K562 (cell line): Measurements from ENCODE around the gene HOXD9. TPM values are rescaled to one million over a fixed set of nuclear protein-coding genes. Genes with fewer than 3 reads are reported as not detected.

Source experiments
- BRF1 ChIP-seq: IDR thresholded peaks from 3 replicates; pipeline ENCODE4 v1.6.1; 2011; ENCODE audit warnings: borderline replicate concordance, mild to moderate bottlenecking; ENCODE audit not compliant: insufficient read length; ENCODE audit errors: extremely low read depth
- CEBPB ChIP-seq: fragments of 450-650 bp; IDR thresholded peaks from 2 replicates; pipeline ENCODE4 v1.6.1; 2016; ENCODE audit warnings: missing genetic modification characterization, missing compliant biosample characterization
- CHD4 ChIP-seq: fragments of 200-600 bp; sonication (generic); IDR thresholded peaks from 3 replicates; pipeline ENCODE4 v1.6.1; 2012; ENCODE audit warnings: low read depth, mild to moderate bottlenecking, mixed read lengths, low read length, inconsistent platforms; ENCODE audit not compliant: insufficient read depth, insufficient replicate concordance, poor library complexity, severe bottlenecking
- CXXC5 ChIP-seq: fragments of 250-450 bp; sonication (Bioruptor Pico); IDR thresholded peaks from 2 replicates; pipeline ENCODE4 v1.8.0; 2022; ENCODE audit warnings: inconsistent platforms, mild to moderate bottlenecking, moderate library complexity
- DACH1 ChIP-seq: fragments of 450-650 bp; IDR thresholded peaks from 2 replicates; pipeline ENCODE4 v1.6.1; 2018; ENCODE audit not compliant: partially characterized antibody
- E2F1 ChIP-seq: sonication (generic); formaldehyde crosslinking; IDR thresholded peaks from 2 replicates; pipeline ENCODE4 v1.8.1; 2023; ENCODE audit warnings: mild to moderate bottlenecking, missing genetic modification reagents, moderate library complexity
- ELF2 ChIP-seq: fragments of 250-450 bp; sonication (Bioruptor Pico); IDR thresholded peaks from 2 replicates; pipeline ENCODE4 v1.5.0; 2021; ENCODE audit warnings: mild to moderate bottlenecking
- ELK1 ChIP-seq: sonication (generic); formaldehyde crosslinking; IDR thresholded peaks from 2 replicates; pipeline ENCODE4 v1.8.1; 2022; ENCODE audit warnings: missing genetic modification reagents
- ESRRA ChIP-seq: fragments of 450-650 bp; IDR thresholded peaks from 2 replicates; pipeline ENCODE4 v1.6.1; 2014; ENCODE audit warnings: low read depth, mild to moderate bottlenecking, moderate library complexity, borderline replicate concordance
- ETV5 ChIP-seq: sonication (generic); formaldehyde crosslinking; IDR thresholded peaks from 2 replicates; pipeline ENCODE4 v1.4.0; 2020; ENCODE audit warnings: low read depth, mild to moderate bottlenecking, missing genetic modification reagents
- GTF2A2 ChIP-seq: IDR thresholded peaks from 2 replicates; pipeline ENCODE4 v1.6.1; 2016; ENCODE audit warnings: mild to moderate bottlenecking, missing genetic modification characterization, missing compliant biosample characterization
- HMGXB4 ChIP-seq: sonication (generic); formaldehyde crosslinking; IDR thresholded peaks from 2 replicates; pipeline ENCODE4 v1.8.1; 2023; ENCODE audit warnings: mild to moderate bottlenecking, missing genetic modification reagents
- KDM1A ChIP-seq, 2 experiments: fragments of 450-650 bp; IDR thresholded peaks; 2 replicates each; pipeline ENCODE4 v1.6.1; 2016; ENCODE audit warnings: mild to moderate bottlenecking in 2 of 2
- NCOA4 ChIP-seq: fragments of 450-650 bp; IDR thresholded peaks from 2 replicates; pipeline ENCODE4 v1.6.1; 2018; ENCODE audit warnings: mild to moderate bottlenecking; ENCODE audit not compliant: partially characterized antibody
- PHB ChIP-seq: fragments of 250-450 bp; sonication (Bioruptor Pico); IDR thresholded peaks from 2 replicates; pipeline ENCODE4 v1.5.0; 2021
- POLR3G ChIP-seq: IDR thresholded peaks from 2 replicates; pipeline ENCODE4 v1.6.1; 2011; ENCODE audit not compliant: insufficient read length, insufficient replicate concordance; ENCODE audit errors: extremely low read depth
- RBM25 ChIP-seq: fragments of 200-400 bp; formaldehyde crosslinking; IDR thresholded peaks from 2 replicates; pipeline ENCODE4 v1.6.1; 2018; ENCODE audit warnings: low read length, low read depth, moderate library complexity; ENCODE audit not compliant: severe bottlenecking
- SREBF1 ChIP-seq: fragments of 150-350 bp; IDR thresholded peaks from 2 replicates; pipeline ENCODE4 v1.6.1; 2014; ENCODE audit warnings: antibody characterized with exemption, low read depth, low read length, borderline replicate concordance
- ZBTB9 ChIP-seq: fragments of 450-650 bp; formaldehyde crosslinking; IDR thresholded peaks from 2 replicates; pipeline ENCODE4 v1.4.0; 2020; ENCODE audit warnings: mild to moderate bottlenecking, moderate library complexity
- ZNF239 ChIP-seq: fragments of 250-450 bp; sonication (Bioruptor Pico); IDR thresholded peaks from 2 replicates; pipeline ENCODE4 v1.4.0; 2020; ENCODE audit warnings: mild to moderate bottlenecking
- ZNF324 ChIP-seq: fragments of 250-450 bp; sonication (Bioruptor Pico); IDR thresholded peaks from 2 replicates; pipeline ENCODE4 v1.4.0; 2020; ENCODE audit warnings: mild to moderate bottlenecking
- ZNF561 ChIP-seq: fragments of 450-650 bp; formaldehyde crosslinking; conservative IDR thresholded peaks from 2 replicates; pipeline ENCODE4 v1.4.0; 2020; ENCODE audit warnings: mild to moderate bottlenecking, moderate library complexity
- ZNF644 ChIP-seq: fragments of 200-800 bp; sonication (Bioruptor generic); IDR thresholded peaks from 2 replicates; pipeline ENCODE4 v1.6.1; 2016; ENCODE audit warnings: low read depth, missing genetic modification characterization, missing compliant biosample characterization
- ZZZ3 ChIP-seq: fragments of 450-650 bp; IDR thresholded peaks from 2 replicates; pipeline ENCODE4 v1.6.1; 2016; ENCODE audit warnings: antibody characterized with exemption, mild to moderate bottlenecking, moderate library complexity
- polyA plus RNA-seq, 8 experiments: library from polyadenylated mRNA; depleted of rRNA in 4 of 8; stranded (reverse) in 5 of 8; unstranded in 3 of 8; fragments of >200 nt; fragmentation: Nextera tagmentation in 2 of 8; fragmentation: Illumina TruSeq in 1 of 8; extraction: Ambion mirVana in 2 of 8; extraction: Trizol in 1 of 8; gene quantifications; 2 replicates each; pipeline versions ENCODE4 v1.2.1 to v1.2.3, GENCODE V29; 2011 to 2014; ENCODE audit warnings: inconsistent platforms in 1 of 8, missing spikeins in 1 of 8
- total RNA-seq, 7 experiments: library from RNA; depleted of rRNA in 6 of 7; stranded (reverse); fragments of >200 nt in 6 of 7; fragmentation: Illumina TruSeq in 2 of 7; extraction: Trizol in 2 of 7; gene quantifications; 2 replicates each; pipeline versions ENCODE4 v1.2.1 to v1.2.3, GENCODE V29; 2011 to 2021; ENCODE audit warnings: low replicate concordance in 1 of 7

The HOXD9 gene
- total and polyA plus RNA-seq, 9 of the 15 experiments (the other 6 are each of a cell fraction or from before 2014, with no cell fraction given), result not detected

GRCh38 chr2:176140513-176141317 is 18.2 kb downstream of the HOXD9 start (continued):
- peak; percentile 75 for TF ChIP-seq HMGXB4
- no peak for TF ChIP-seq PHB (CRISPR knock-in tag)
- TF ChIP-seq ZNF324 (CRISPR knock-in tag), result no peak
- TF ChIP-seq CHD4, result no peak
- no peak for TF ChIP-seq GTF2A2 (tag)
- no peak for TF ChIP-seq SREBF1
- TF ChIP-seq ELK1 (CRISPR knock-in tag), result no peak
- TF ChIP-seq POLR3G, result no peak
- TF ChIP-seq DACH1, result no peak
- peak; percentile 74; the same call in 1 of the 2 replicates for TF ChIP-seq E2F1
- no peak for TF ChIP-seq ETV5 (CRISPR knock-in tag)
- no peak for TF ChIP-seq ZNF239
- no peak for TF ChIP-seq BRF1
- TF ChIP-seq ZNF644 (tag), result no peak
- no peak for TF ChIP-seq CEBPB (tag)
- no peak for TF ChIP-seq ZNF561 (CRISPR knock-in tag)
- peak; percentile 73; the same call in 1 of the 2 replicates for TF ChIP-seq ELF2 (CRISPR knock-in tag)
- TF ChIP-seq RBM25, result no peak
- TF ChIP-seq KDM1A (IDR thresholded peaks at IDR 0.05), result no peak
- 0 out of 2 replicates have a peak, but pooled peaks have one; percentile 25 for TF ChIP-seq ZBTB9 (CRISPR knock-in tag)
- TF ChIP-seq CXXC5 (CRISPR knock-in tag), result peak; percentile 69
- no peak for TF ChIP-seq NCOA4
- TF ChIP-seq ESRRA, result 0 out of 2 replicates have a peak, but pooled peaks have one; percentile 43
- no peak for TF ChIP-seq ZZZ3
